CD4-positive, alpha-beta T cell treated with Interleukin-4 for 4 hours (primary cell): Measurements from ENCODE around the gene JAKMIP2.

Experiments used
- DNase-seq: peaks from one replicate; pipeline ENCODE4 v3.0.0-alpha.2; 2020

The JAKMIP2 gene

DNA sequence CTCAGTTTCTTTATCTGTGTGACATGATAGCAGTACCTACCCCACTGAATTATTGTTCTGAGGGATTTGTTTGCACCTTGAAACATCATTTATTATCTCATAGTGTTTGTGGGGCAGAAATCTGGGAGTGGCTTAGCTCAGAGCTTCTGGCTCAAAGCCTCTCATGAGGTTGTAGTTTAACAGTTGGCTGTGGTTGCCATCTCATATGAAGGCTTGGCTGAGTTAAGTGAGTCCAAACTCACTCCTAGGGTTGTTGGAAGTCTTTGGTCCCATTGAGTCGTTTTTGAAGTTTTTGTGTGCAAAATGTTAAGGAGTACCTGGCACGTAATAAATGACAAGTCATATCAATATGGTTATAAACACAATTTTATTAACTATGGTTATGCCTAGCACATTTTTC lies 3.6 kb upstream of the JAKMIP2 start:
- DNase-seq: no peak

DNA sequence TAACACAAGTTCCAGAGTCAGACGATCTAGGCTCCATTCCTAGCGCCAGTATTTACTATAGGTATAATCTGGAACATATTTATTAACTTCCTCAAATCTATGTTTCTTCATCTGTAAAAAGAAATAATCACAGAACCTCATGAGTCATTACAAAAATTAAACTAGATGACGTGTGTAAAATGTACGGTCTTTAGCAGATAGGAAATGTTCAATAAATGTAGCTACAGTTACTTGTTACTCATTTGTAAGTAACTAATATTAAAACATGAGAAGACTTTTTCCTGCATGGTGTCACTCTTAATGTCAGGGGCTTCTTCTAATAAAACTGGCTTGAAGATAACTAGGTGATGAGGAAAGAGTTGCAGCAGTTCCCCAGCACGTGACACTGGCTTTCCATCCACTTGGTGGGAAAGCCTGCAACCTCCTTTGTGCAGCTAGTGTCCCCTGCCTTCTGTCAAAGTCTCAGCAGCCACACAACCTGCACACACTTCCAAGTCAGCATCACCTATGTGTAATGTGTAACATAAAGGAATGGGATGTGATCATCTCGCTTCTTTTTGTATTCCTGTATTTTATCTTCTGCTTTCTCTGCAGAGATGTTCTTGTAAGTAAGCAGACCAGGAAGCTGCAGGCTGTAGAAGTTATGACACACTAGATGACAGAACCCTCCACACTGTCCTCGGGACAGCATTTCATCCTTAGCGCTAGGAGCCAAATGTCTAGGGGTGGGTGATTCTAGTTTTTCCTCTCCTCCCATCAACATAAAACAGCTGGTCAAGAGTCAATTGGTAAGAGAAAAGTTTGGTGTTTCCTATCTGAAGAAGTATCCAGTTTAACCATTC lies 1.8 kb upstream of the JAKMIP2 start:
- no peak for DNase-seq

GRCh38 chr5:147780924-147781573 lies 1.5 kb downstream of the JAKMIP2 start:
- DNase-seq: no peak

DNA sequence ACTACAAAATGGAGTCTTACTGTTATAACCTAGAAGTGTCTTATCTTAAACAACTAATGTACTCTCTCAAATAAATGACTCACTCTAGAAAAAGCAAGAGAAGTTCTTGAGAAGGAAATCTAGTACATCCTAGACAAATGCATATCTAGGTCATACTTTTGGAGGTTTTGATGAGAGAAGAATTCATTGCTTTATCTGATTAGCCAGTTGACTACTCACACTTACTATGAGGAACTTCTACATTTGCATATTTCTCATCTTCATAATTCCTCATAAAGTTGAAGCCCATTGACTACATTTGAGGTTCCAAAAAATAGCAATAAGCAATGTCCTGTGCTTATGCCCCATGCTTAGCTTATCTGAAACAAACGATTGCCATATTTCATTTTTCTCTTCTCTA lies 2.8 kb downstream of the JAKMIP2 start:
- DNase-seq: peak; percentile 33

- DNase-seq: no peak
Measured at GRCh38 chr5:147776989-147777388, 5.5 kb downstream of the JAKMIP2 start.

- no peak for DNase-seq
Measured at GRCh38 chr5:147773587-147773986, 8.9 kb downstream of the JAKMIP2 start.

- DNase-seq: no peak
Measured at GRCh38 chr5:147773139-147773538, 9.4 kb downstream of the JAKMIP2 start.

- DNase-seq: no peak
Measured at GRCh38 chr5:147767048-147767447, 15.5 kb downstream of the JAKMIP2 start.

- no peak for DNase-seq
Measured at GRCh38 chr5:147763791-147764525, 18.6 kb downstream of the JAKMIP2 start.

DNA sequence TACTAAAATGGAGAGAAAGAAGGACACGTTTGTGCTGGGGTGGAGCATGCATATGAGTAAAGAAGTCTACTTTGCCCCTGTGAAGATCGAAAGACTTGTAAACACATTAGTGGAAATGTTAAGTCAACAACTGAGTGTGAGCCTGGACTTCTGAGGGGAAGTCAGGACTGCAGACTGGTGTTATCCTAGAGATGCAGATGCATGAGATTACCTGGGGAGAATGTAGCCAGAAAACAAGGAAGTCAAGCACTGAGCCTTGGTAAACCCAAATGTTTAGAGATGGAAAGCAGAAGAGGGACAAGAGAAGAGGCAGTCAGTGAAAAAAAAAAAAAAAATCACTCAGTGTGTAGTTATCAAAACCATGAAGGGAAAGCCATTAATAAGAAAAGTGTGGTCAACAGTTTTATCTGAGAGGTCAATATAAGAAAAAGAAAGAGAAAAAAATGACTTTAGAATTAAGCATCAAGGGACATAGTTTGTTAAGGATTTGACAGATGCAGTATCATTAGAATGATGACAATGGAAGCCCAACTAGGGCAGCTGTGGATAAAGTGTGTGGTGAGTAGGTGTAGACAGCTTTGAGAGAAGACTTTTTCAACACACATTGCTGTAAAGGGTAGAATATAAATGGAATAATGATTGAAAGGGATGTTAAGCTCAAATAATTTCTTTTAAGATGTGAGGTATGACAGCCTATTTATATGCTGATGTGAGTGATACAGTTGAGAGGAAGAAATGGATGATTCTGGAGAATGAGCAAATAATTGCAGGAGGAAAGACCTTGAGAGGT lies 22.2 kb downstream of the JAKMIP2 start:
- DNase-seq: no peak

- no peak for DNase-seq
Measured at GRCh38 chr5:147759441-147759840, 23.1 kb downstream of the JAKMIP2 start.

- DNase-seq: no peak
Measured at GRCh38 chr5:147756566-147756965, 26.0 kb downstream of the JAKMIP2 start.

DNA sequence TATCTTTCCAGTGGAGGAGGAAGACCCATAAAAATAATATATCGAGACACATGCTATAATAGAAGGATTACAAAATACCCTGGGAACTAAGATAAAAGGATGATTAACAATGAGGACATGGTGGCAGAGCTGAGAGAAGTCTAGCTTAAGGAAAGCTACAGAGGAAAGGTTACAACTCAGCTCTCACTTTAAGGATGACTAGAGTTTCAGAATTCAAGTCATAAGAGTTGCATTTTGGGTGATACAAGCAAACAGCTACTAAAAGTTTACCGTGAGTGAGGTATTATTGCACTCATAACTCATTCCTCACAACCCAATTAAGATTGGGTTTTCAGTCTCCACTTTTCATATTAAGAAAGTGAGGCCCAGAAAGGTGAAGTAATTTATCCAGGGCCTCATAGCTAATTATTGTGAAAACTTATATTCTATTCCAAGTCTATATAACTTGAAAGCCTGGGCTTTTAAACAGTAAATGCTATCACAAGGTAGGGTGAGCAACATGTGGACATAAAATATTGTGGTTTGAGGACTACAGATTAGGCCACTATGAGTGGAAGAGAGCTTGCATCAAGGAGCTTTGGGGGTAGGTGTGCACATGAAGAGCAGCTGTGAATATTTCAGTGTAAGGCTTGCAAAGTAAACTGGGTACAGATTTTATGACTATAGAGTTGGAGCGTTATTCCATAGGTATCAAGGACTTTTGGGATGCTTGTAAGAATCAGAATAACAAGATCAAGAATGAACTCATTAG lies 28.0 kb downstream of the JAKMIP2 start:
- DNase-seq: no peak

- no peak for DNase-seq
Measured at GRCh38 chr5:147753765-147754164, 28.8 kb downstream of the JAKMIP2 start.

GRCh38 chr5:147752666-147753290 lies 29.8 kb downstream of the JAKMIP2 start:
- DNase-seq: no peak

DNA sequence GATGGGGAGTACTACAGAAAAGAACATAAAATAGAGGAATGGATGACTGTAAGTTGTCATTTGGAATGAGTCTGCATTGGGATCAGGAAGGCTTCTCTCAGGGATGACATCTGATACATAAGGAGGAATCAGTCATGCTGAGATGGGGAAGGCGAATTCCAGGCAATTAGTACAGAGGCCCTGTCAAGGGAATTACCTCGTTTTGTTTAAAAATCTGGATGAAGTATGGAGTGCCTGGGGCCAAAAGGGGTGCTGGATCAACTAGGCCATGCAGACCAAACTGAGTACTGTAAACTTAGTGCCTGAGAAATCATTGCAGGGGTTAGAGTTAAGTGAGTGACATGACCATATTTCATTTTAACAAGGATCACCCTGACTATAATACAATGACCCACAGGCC lies 30.5 kb downstream of the JAKMIP2 start:
- DNase-seq: no peak

DNA sequence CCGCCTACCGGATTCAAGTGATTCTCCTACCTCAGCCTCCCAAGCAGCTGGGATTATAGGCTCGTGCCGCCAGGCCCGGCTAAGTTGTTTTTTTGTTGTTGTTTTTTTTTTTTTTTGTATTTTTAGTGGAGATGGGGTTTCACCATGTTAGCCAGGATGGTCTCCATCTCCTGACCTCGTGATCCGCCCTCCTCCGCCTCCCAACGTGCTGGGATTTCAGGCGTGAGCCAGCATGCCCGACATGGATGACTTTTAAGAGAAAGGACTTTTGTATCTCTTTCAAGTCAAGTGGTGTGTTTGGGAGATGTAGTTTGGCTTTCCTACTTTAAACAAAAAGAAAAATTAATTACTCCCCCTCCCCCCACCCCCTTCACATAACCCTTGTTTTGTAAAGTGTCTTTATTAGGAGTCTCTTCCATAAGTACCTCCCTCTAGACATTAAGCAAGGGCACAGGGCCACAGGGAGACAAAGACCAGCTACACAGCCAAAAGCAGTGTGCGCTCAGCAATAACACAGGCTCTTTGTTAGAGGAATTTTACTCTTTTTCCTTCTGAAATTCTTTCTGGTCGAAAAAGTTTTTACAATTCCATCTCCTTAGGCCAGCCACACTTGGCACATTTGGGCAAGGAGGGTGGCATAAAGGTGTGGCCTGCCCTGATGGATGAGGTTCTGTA lies 31.2 kb downstream of the JAKMIP2 start:
- no peak for DNase-seq

DNA sequence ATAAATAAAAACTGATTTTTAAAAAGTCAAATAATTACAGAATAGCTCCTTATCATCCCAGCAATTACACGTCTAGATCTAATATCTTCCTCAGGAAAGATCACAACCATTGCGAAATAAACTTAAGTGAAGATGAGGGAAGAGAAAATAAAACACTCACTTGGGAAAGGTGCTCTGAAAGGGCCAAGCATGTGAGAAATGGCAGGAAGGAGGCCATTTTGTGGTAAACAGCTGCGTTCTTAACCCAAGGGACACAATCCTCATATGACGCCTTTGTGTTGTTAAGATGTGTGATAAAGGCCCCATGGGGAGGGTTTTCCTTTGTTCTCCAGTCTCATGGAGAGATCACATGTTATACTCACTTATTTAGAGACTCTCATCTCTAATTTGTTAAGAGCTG lies 32.5 kb downstream of the JAKMIP2 start:
- DNase-seq: no peak

DNA sequence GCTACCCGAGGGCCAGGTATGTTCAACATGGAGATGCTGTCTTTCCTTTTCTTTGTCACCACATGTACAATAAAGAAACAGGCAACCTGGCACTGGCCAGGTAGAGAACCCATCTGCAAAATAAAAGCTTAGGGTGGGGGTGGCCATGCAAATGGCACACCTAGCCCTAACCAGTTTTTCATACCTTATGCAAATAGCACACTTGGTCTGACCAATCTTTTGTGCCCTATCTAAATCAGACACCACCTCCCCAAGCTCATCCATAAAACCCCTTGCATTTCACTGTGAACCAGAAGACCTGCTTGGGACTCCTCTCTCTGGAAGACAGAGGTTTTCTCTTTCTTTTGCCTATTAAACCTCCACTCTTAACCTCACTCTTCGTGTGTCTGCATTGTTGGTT lies 33.9 kb downstream of the JAKMIP2 start:
- DNase-seq: no peak

GRCh38 chr5:147746986-147747385 lies 35.5 kb downstream of the JAKMIP2 start:
- DNase-seq: no peak
